Heart left ventricle (tissue), 16 donors: ENCODE data around the gene KCNQ1. TPM values are rescaled to one million over a fixed set of nuclear protein-coding genes. Genes with fewer than 3 reads are reported as not detected.
A peak's percentile ranks its signal among the peaks of the same experiment; 100 is the strongest.

Source experiments
- ATAC-seq, 4 donors: fragments of 200-7000 bp; cut with Tn5 transposase; one replicate each; pipeline ENCODE4 v1.9.1; 2020 to 2022; ENCODE audit warnings: moderate library complexity in 4 of 4, mild to moderate bottlenecking in 3 of 4, moderate number of reproducible peaks in 1 of 4
- DNase-seq, 5 donors: peaks; one replicate each; pipeline ENCODE4 v3.0.0-alpha.2; 2020
- H3K27ac ChIP-seq, 12 donors: fragments of 200-600 bp; sonication (generic) in 4 of 12; one replicate each; pipeline versions ENCODE4 v1.5.0 to v1.8.0; 2016 to 2022; ENCODE audit warnings: mild to moderate bottlenecking in 2 of 12
- H3K27me3 ChIP-seq, 9 donors: fragments of 200-600 bp; sonication (generic) in 2 of 9; one replicate each; pipeline versions ENCODE4 v1.5.1 to v1.8.0; 2016 to 2022; ENCODE audit warnings: mild to moderate bottlenecking in 3 of 9
- H3K36me3 ChIP-seq, 9 donors: fragments of 200-600 bp; sonication (generic) in 2 of 9; one replicate each; pipeline versions ENCODE4 v1.5.0 to v1.8.0; 2018 to 2022; ENCODE audit warnings: mild to moderate bottlenecking in 2 of 9
- H3K4me1 ChIP-seq, 12 donors: fragments of 200-600 bp; sonication (generic) in 4 of 12; one replicate each; pipeline versions ENCODE4 v1.5.0 to v1.8.0; 2016 to 2022; ENCODE audit warnings: mild to moderate bottlenecking in 3 of 12
- H3K4me3 ChIP-seq, 12 donors: fragments of 200-600 bp; sonication (generic) in 4 of 12; one replicate each; pipeline versions ENCODE4 v1.5.0 to v1.8.0; 2017 to 2022; ENCODE audit warnings: mild to moderate bottlenecking in 9 of 12, moderate library complexity in 4 of 12
- H3K9me3 ChIP-seq, 12 donors: fragments of 200-600 bp; sonication (generic) in 4 of 12; one replicate each; pipeline versions ENCODE4 v1.5.0 to v1.8.0; 2016 to 2022; ENCODE audit warnings: mild to moderate bottlenecking in 1 of 12
- CTCF ChIP-seq, 12 donors: fragments of 200-600 bp; sonication (generic) in 4 of 12; IDR thresholded peaks; one replicate each; pipeline versions ENCODE4 v1.5.0 to v1.8.0; 2018 to 2022; ENCODE audit warnings: antibody characterized with exemption in 12 of 12, mild to moderate bottlenecking in 5 of 12
- POLR2A ChIP-seq, 2 donors: fragments of 450-650 bp; IDR thresholded peaks; one replicate each; pipeline ENCODE4 v1.6.1; 2017; ENCODE audit warnings: antibody characterized with exemption in 2 of 2, mild to moderate bottlenecking in 2 of 2, moderate library complexity in 2 of 2
- WGBS, 4 donors: extraction: QIAGEN DNeasy Blood & Tissue Kit in 2 of 4; methylation state at CpG; one replicate each; pipeline versions ENCODE4 v1.1.5 to v1.1.7; 2013 to 2018; 5-methylcytosine and 5-hydroxymethylcytosine counted together
- intact Hi-C, 10 donors: fragments of 100-400 bp; cut with DNase I; formaldehyde crosslinking; loops; one replicate each; pipeline versions ENCODE4 v1.11.1 to v1.14.2; 2022
- polyA plus RNA-seq, 2 donors: library from polyadenylated mRNA; stranded (reverse); fragments of 200-250 nt; gene quantifications; one replicate each; pipeline ENCODE4 v1.2.3, GENCODE V29; 2013
- total RNA-seq, 9 donors: library from RNA; depleted of rRNA in 2 of 9; stranded (reverse); fragments of >200 nt in 2 of 9; fragmentation: NEBNext Ultra II Directional in 3 of 9; extraction: Animal tissue kit (Norgen Biotek cat#: 25700) in 3 of 9; gene quantifications; one replicate each; pipeline versions ENCODE4 v1.1.0 to v1.2.4, GENCODE V29; 2016 to 2023
- donor health status: ischemic (EF 13 %, LVEDD 7.1; RV severe dilation, severe dysfunction).
- donor health status: healthy with polysubstance abuse.
- donor health status: DM: no; HTN: yes; CAD: no.
- donor health status: DM: no; HTN: no; CAD: no.
- donor health status: ischemic (EF 25% LVEDD 6.9; RV normal size, moderate dysfunction).
- donor health status: ischemic (EF 25% LVEDD 5.7; RV mildly dilated, moderate dysfunction).
- donor health status: healthy.
- donor health status: DM: yes; HTN: yes; CAD: no.
- donor health status: ischemic (EF 35%, LVEDD 5.7; RV mildly dilated, moderate dysfunction).
- donor health status: nonischemic (EF 11% LVEDD 7.7; RV severe dilation, severe dysfunction).
- donor health status: DM: yes; HTN: yes; CAD: no.
- donor health status: PGD.
- donor health status: ischemic (EF 29% LVEDD 5.4; RV normal size, mild dysfunction).
- donor health status: nonischemic (EF 23%, LVEDD 6.1; RV moderate dilation, normal function).

The KCNQ1 gene
- total and polyA plus RNA-seq, 11 donors, result 18.6 to 42.4 (median 31.4) TPM

GRCh38 chr11:2791521-2792380 is 346.9 kb downstream of the KCNQ1 start:
- H3K4me3 ChIP-seq, result peak overlapping the region; percentile 5 to 61 (median 52)
- ATAC-seq (peak in 2 of 4 donors; percentile 9 to 38), DNase-seq (peak; percentile 29 to 63 (median 32))
- H3K27ac ChIP-seq, result peak overlapping the region in 10 of 12 donors; percentile 14 to 67 (median 43)
- peaks cover 0 to 5% (median 0%) of the 10 kb centered on the region in 9 donors for H3K36me3 ChIP-seq
- H3K9me3 ChIP-seq, result peaks cover 0 to 3% (median 0%) of the 10 kb centered on the region in 12 donors
- H3K4me1 ChIP-seq, result peaks cover 0 to 19% (median 4%) of the 10 kb centered on the region in 12 donors
- no peak for TF ChIP-seq POLR2A (IDR thresholded peaks at IDR 0.05)
- TF ChIP-seq CTCF (IDR thresholded peaks at IDR 0.05), result peak in 2 of 12 donors; percentile 3 to 8
- intact Hi-C loops, result loop anchor here in 1 of 10 donors (5.0 kb wide), 1 partner anchor 94 kb away; the partner anchor contains the start of gene KCNQ1OT1
- no peaks in the 10 kb centered on the region for H3K27me3 ChIP-seq
- WGBS, 4 donors, result 35 to 49% (median 39%) methylated on average over 27 to 71 of the region's 71 CpGs

GRCh38 chr11:2792381-2793250 is 347.8 kb downstream of the KCNQ1 start:
- Histone ChIP-seq H3K4me3 (peak overlapping the region in 1 of 12 donors; percentile 53), H3K27ac (peak overlapping the region in 1 of 12 donors; percentile 52), H3K36me3 (peaks cover 0 to 5% (median 0%) of the 10 kb centered on the region in 9 donors), H3K27me3 (no peaks in the 10 kb centered on the region), H3K9me3 (no peaks in the 10 kb centered on the region), H3K4me1 (peaks cover 0 to 19% (median 4%) of the 10 kb centered on the region in 12 donors)
- DNase-seq, result peak; percentile 7 to 59 (median 15)
- no peak for TF ChIP-seq POLR2A (IDR thresholded peaks at IDR 0.05)
- no peak for TF ChIP-seq CTCF (IDR thresholded peaks at IDR 0.05)
- intact Hi-C loops, result loop anchor here in 1 of 10 donors (5.0 kb wide), 1 partner anchor 95 kb away; the partner anchor contains the start of gene KCNQ1OT1
- 93 to 95% (median 94%) methylated on average over 20 to 28 of the region's 28 CpGs for WGBS, 4 donors
- no peak for ATAC-seq

- no peak for TF ChIP-seq POLR2A (IDR thresholded peaks at IDR 0.05)
- TF ChIP-seq CTCF (IDR thresholded peaks at IDR 0.05), result no peak
- DNase-seq (no peak), ATAC-seq (no peak)
- Histone ChIP-seq H3K36me3 (peaks cover 0 to 5% (median 0%) of the 10 kb centered on the region in 9 donors), H3K9me3 (no peaks in the 10 kb centered on the region), H3K4me1 (peaks cover 0 to 15% (median 4%) of the 10 kb centered on the region in 12 donors), H3K4me3 (no peak overlapping the region), H3K27ac (no peak overlapping the region), H3K27me3 (no peaks in the 10 kb centered on the region)
- intact Hi-C loops, result loop anchor here in 1 of 10 donors (5.0 kb wide), 1 partner anchor 96 kb away; the partner anchor contains the start of gene KCNQ1OT1
- WGBS, 4 donors, result 93 to 96% (median 94%) methylated on average over 4 of the region's 4 CpGs
Measured at GRCh38 chr11:2793701-2794045, 348.9 kb downstream of the KCNQ1 start.
